HT-29 (cell line): ENCODE results near the gene OR52H1. TPM values are rescaled to one million over a fixed set of nuclear protein-coding genes. Genes with fewer than 3 reads are reported as not detected.
A peak's percentile ranks its signal among the peaks of the same experiment; 100 is the strongest.

ENCODE experiments used
- DNase-seq: peaks from one replicate; pipeline ENCODE4 v3.0.0-alpha.2; 2015; ENCODE audit warnings: low spot score
- total RNA-seq: library from RNA; depleted of rRNA; stranded (reverse); fragments of >200 nt; shearing (Covaris generic); gene quantifications from 2 replicates; pipeline ENCODE4 v1.2.3, GENCODE V29; 2014; rRNA removed

OR52H1 gene
- total RNA-seq, 1 experiment from 2014 or later: not detected

DNA sequence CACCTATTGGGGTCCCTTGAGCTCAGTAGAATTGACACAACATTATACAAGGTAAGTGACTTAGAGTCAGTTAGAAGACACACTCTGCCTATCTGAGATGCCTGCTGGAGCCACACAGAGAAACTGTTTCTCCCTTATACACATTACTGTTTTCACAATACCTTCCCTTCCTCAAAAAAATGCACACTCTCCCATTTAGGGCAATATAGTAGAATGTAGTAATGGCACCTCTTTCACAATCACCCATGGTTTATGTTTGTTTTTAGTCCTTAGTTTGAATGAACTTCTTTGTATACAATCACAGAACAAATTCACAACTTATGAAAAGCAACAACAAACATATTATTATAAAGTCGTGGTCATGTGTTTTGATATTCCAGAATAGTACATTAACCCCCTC, 14.3 kb downstream of the OR52H1 start:
- DNase-seq: no peak

GRCh38 chr11:5531053-5531831, 17.1 kb downstream of the OR52H1 start:
- DNase-seq: no peak

DNA sequence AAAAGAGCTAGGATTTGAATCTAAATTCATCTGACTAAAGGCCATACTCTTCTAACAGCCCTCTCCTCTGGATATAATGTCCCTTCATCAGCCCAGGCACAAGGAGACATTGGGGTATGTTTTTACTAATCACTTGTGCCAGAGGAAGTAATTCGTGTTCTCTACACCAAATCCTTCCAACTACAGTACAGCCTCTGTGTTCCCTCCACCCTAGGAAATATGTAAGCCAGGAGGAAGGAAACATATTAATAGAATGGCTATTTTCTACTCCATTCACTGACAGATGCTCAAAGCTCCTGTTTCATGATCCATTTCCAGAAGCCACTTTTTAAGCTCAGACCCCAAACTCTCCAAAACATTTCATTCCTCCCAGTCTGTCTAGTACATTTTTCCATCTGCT, 19.8 kb downstream of the OR52H1 start:
- no peak for DNase-seq

GRCh38 chr11:5527716-5528115, 20.6 kb downstream of the OR52H1 start:
- no peak for DNase-seq

- DNase-seq: no peak
Measured at GRCh38 chr11:5524756-5525155, 23.6 kb downstream of the OR52H1 start.

DNA sequence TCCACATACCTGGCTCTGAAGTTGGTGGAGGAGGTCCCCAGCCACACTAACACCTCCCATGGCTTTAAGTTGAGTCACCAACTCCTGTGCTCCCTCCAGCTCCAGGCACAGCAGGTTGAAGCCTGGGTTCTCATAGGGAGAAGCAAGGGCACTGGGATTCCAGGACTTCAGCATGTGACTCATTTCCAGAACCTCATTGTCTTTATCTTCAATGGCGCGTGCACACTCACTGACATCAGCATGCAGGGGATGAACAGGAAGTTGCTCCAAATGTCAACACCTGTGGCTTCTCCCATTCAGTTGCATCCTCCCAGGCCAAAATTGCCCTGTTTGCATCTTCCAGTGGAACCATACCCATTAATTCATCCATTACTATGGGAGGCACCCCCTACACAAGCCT, 26.0 kb downstream of the OR52H1 start:
- DNase-seq: no peak

- no peak for DNase-seq
Measured at GRCh38 chr11:5521540-5521939, 26.8 kb downstream of the OR52H1 start.

GRCh38 chr11:5516599-5516998, 31.7 kb downstream of the OR52H1 start, which contains the start of gene UBQLNL:
Gene UBQLNL (minus strand): TSS chr11:5516699. CDS start chr11:5516441, 258 bp downstream.
- no peak for DNase-seq

- DNase-seq: no peak
Measured at GRCh38 chr11:5514841-5515240, 33.5 kb downstream of the OR52H1 start.

- no peak for DNase-seq
Measured at GRCh38 chr11:5509803-5510202, 38.5 kb downstream of the OR52H1 start, which contains the start of gene UBQLN3. Gene UBQLN3 (minus strand): TSS chr11:5509957. CDS start chr11:5509558, 399 bp downstream.

DNA sequence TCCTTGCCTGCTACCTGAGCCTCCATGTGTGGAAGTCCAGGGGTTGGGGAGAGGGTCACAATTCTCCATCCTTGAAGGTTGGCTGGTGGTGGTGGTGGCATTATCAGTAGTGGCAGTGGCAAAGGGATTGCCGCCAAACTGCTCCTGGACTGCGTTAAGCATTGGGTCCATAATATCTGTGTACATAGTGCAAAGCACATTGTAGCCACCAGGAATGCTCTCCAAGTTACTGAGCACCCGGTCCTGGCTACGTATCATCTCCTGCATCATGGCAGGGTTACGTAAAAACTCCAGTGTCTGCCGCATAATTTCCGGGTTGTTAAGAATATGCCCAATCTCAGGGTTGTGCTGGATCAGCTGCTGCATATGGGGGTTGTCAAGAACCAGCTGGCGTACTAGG, 39.7 kb downstream of the OR52H1 start:
- DNase-seq: no peak

- DNase-seq: no peak
Measured at GRCh38 chr11:5507933-5508305, 40.4 kb downstream of the OR52H1 start.

DNA sequence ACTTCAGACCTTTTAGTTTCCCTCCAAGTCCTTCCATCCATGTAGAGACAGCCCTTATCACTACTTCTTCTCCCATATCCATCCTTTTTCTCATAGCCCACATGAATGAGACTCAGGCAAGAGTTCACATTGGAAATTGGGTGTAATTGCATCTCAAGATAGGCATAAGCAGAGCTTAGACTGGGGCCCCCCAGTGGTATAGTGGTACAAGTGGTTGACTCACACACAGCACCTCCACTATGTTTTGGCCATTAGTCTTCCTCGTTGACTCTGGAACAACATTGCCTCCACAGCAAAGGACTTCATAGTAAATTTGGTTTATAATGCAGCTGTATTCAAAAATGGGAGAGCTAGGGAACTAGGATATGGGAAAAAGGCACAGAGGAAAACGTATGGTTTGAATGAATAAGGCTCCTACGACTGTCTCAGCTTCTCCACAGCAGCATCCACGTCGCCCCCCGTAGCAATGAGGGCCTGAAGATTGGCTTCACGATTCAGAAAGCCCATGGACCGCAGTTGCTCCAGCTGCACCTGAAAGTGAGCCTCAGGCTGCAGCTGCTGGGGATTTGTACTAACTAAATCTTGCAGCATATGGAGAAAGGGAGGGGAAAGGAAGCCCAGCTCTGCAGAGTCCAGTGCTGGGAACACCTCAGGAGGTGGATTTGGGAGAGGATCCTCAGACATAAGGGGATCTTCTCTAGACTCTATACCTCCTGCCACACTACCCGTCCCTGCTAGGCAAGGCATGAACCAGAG, 41.0 kb downstream of the OR52H1 start:
- peak; percentile 14 for DNase-seq

DNA sequence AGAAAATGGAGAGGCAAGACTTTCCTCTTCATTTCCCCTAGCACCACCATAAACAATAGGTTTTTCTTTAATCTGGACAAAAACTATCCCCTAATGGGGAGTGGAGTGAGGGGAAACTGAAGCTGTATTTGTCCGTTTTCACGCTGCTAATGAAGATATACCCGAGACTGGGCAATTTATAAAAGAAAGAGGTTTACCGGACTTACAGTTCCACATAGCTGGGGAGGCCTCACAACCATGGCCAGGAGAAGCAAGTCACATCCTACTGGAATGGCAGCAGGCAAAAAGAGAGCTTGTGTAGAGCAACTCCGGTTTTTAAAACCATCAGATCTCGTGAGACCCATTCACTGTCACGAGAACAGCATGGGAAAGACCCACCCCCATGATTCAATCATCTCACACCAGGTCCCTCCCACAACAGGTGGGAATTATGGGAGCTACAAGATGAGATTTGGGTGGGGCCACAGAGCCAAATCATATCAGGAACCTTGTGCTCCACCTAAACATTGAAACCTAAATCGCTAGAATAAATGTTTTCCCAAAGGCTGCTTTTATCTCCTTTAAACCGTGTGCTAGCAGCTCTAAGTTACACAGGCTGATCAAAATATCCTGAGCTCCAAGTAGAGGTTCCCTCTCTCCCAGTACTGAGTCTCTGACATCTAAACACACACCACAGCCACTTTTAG, 42.8 kb downstream of the OR52H1 start:
- DNase-seq: no peak

DNA sequence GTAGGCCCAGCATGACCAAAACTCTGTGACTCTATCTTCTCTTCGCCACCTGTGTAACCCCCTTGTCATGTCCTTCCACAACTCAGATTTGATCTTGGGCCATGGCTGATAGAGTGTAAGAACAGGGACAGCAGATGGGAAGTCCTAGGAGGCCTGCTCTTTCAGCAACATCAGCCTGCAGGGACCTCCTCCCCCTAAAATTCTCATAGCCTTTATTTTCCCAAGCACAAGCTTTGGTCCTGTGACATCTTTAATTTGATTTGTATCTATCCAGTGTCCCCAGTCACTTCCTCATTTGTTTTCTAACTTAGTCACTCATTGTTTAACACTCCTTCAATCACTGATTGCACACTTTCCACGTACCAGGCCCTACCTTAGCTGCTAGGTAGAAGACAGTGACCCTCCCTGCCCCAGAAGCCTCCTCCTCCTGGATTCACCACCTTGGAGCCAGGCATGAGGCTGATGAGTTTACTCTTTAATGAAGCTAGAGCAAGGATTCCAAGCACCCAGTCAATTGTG, 43.9 kb downstream of the OR52H1 start:
- no peak for DNase-seq

- no peak for DNase-seq
Measured at GRCh38 chr11:5500393-5500801, 47.9 kb downstream of the OR52H1 start.

DNA sequence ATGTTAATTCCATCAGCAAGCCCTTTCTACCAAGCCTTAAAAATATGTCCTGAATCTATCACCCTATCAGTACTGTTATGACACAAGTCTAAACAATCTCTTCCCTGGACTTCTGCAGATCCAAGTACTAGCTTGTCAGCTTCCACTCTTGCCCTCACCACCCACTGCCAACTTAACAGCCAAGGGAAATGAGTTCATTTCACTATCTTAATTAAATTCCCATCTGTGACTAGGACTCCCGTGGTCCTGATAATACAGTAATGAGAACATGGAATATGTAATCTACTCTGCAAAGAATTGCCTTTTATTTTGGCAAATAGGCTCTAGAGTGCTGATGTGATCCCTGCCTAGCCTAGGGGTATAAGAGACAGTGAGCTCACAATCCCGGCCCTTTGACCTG, 48.7 kb downstream of the OR52H1 start:
- no peak for DNase-seq

Other genes with a start within 250 kb of the OR52H1 start
- gene OR51B4, start 246.6 kb downstream of the OR52H1 start, total RNA-seq: not detected in 2 replicates
- not detected in 2 replicates for gene OR51B2, start 224.2 kb downstream of the OR52H1 start, total RNA-seq
- not detected in 2 replicates for gene OR51B5, start 205.0 kb downstream of the OR52H1 start, total RNA-seq
- gene OR51B6, start 197.0 kb downstream of the OR52H1 start, total RNA-seq: not detected in 2 replicates
- not detected in 2 replicates for gene OR51M1, start 164.7 kb downstream of the OR52H1 start, total RNA-seq
- gene OR51Q1, start 126.4 kb downstream of the OR52H1 start, total RNA-seq: not detected in 2 replicates
- not detected in 2 replicates for gene OR51I1, start 107.0 kb downstream of the OR52H1 start, total RNA-seq
- gene OR51I2, start 99.2 kb downstream of the OR52H1 start, total RNA-seq: not detected in 2 replicates
- not detected in 2 replicates for gene OR52D1, start 59.9 kb downstream of the OR52H1 start, total RNA-seq
- gene UBQLN3, start 38.6 kb downstream of the OR52H1 start, total RNA-seq: not detected in 2 replicates
- not detected in 2 replicates for gene UBQLNL, start 31.8 kb downstream of the OR52H1 start, total RNA-seq
- gene OR52B6, start 32.3 kb upstream of the OR52H1 start, total RNA-seq: not detected in 2 replicates
- gene TRIM6, start 48.1 kb upstream of the OR52H1 start, total RNA-seq: 0.47 and 2.7 TPM in 2 replicates
- gene TRIM34, start 76.5 kb upstream of the OR52H1 start, total RNA-seq: 2.8 and 4.7 TPM in 2 replicates
- 11.0 and 16.6 TPM in 2 replicates for gene TRIM5, start 136.5 kb upstream of the OR52H1 start, total RNA-seq
- 0.33 TPM in 1 of 2 replicates, not detected in the other for gene TRIM22, start 141.2 kb upstream of the OR52H1 start, total RNA-seq
- not detected in 2 replicates for gene OR56B1, start 187.9 kb upstream of the OR52H1 start, total RNA-seq
- not detected in 2 replicates for gene OR52N4, start 205.7 kb upstream of the OR52H1 start, total RNA-seq
- gene OR52N5, start 234.8 kb upstream of the OR52H1 start, total RNA-seq: not detected in 2 replicates
- gene OR52N1, start 242.7 kb upstream of the OR52H1 start, total RNA-seq: not detected in 2 replicates